ENCODE data around the gene LARGE1. TPM values are rescaled to one million over a fixed set of nuclear protein-coding genes. Genes with fewer than 3 reads are reported as not detected.

The LARGE1 gene
- total RNA-seq, 4 donors from 2014 or later, result 24.9 to 51.0 (median 32.7) TPM

DNA sequence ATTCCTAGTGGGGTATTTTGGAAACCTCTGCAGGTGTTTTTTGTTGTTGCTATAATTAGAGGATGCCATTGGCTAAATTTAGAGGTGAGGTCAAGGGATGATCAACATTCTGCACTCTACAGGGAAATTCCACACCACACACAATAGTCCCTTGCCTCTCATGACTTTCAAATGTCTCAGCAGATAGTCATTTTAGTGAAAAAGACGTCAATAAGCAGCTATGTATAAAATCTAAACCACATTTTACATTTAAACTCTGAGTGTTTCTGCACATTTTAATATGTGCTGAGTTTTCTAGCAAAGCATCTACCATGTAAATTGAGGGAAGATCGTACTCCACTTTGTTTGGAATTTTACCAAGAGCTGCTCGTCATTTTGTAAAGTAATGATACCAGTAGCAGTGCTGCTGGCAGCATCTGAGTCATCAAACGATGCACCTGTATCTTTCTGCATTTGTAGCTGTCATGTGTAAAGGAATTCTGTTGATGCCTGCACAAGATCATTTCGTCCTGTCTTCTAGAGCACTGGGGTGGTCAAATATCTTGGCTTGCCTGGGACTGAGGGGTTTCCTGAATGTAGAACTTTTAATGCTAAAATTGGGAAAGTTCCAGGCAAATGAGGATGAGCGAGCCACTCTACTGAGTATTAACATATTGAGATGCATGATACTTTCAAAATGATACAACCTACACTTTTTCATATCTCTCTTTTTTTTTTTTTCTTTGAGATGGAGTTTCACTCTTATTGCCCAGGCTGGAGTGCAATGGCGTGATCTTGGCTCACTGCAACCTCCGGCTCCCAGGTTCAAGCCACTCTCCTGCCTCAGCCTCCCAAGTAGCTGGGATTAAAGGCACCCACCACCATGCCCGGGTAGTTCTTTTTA lies 447.6 kb downstream of the LARGE1 start:
- Histone ChIP-seq H3K36me3 (no peaks in the 10 kb centered on the region), H3K27me3 (no peaks in the 10 kb centered on the region), H3K27ac (no peak overlapping the region), H3K9me3 (peaks cover 0 to under 1% (median 0%) of the 10 kb centered on the region in 4 donors), H3K4me3 (no peak overlapping the region), H3K4me1 (peaks cover 0 to 27% (median 8%) of the 10 kb centered on the region in 4 donors)
- WGBS, 2 donors, result 72 to 74% methylated on average over 9 of the region's 9 CpGs
- DNase-seq (ENCODE audit: low spot score in 2 of 2), result no peak
- TF ChIP-seq, protein P1, sequence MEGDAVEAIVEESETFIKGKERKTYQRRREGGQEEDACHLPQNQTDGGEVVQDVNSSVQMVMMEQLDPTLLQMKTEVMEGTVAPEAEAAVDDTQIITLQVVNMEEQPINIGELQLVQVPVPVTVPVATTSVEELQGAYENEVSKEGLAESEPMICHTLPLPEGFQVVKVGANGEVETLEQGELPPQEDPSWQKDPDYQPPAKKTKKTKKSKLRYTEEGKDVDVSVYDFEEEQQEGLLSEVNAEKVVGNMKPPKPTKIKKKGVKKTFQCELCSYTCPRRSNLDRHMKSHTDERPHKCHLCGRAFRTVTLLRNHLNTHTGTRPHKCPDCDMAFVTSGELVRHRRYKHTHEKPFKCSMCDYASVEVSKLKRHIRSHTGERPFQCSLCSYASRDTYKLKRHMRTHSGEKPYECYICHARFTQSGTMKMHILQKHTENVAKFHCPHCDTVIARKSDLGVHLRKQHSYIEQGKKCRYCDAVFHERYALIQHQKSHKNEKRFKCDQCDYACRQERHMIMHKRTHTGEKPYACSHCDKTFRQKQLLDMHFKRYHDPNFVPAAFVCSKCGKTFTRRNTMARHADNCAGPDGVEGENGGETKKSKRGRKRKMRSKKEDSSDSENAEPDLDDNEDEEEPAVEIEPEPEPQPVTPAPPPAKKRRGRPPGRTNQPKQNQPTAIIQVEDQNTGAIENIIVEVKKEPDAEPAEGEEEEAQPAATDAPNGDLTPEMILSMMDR (IDR thresholded peaks at IDR 0.05), result no peak
- TF ChIP-seq EP300 (IDR thresholded peaks at IDR 0.05), result no peak
- TF ChIP-seq POLR2A (IDR thresholded peaks at IDR 0.05), result no peak

DNA sequence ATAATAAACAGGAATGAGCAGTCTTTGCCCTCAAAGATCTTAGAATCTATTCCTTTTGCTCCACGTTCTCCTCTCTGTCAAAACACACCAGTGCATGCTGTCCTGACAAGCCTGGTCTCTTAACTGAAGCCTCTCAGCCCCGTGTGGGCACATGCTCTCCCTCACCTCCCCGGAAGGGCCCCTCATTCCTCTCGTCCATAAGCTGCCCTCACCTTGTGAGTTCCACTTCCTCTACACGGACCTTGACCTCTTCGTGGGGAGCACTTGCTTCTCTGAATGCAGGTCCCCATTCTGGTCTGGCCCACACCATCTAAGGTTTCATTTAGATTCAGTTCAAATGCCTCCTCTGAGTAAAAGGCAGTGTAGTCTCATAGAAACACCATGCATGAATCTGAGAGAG lies 449.8 kb downstream of the LARGE1 start:
- no peak for DNase-seq (ENCODE audit: low spot score in 2 of 2)
- no peaks in the 10 kb centered on the region for H3K36me3 ChIP-seq
- no peak overlapping the region for H3K4me3 ChIP-seq
- H3K4me1 ChIP-seq, result peaks cover 0 to 15% (median 0%) of the 10 kb centered on the region in 4 donors
- WGBS, 2 donors, result 73 to 82% methylated on average over 6 of the region's 6 CpGs
- no peaks in the 10 kb centered on the region for H3K27me3 ChIP-seq
- no peak for TF ChIP-seq EP300 (IDR thresholded peaks at IDR 0.05)
- TF ChIP-seq, protein P1 (IDR thresholded peaks at IDR 0.05), result no peak
- TF ChIP-seq POLR2A (IDR thresholded peaks at IDR 0.05), result no peak
- no peak overlapping the region for H3K27ac ChIP-seq
- no peaks in the 10 kb centered on the region for H3K9me3 ChIP-seq

DNA sequence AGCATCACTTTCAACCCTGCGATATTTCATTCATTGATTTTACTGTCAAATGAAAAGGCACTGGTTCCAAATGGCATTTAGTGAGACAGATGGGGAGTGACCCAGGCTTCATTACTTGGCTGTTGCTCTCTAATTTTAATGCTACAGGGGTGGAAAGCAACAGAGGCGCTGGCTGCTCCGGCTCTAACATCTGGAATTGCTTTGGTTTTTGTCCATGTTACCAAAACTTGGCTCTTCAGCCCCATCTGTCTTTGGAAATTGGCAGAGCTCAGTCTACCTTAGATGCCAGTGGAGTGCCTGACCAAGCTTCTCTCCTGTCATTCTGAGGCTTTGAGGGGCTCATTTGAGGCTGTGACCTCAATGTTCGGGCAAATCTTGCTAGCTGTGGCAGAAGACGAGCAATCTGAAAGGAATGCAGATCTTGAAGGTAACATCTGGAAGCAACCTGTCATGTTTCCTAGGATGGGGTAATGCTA lies 452.6 kb downstream of the LARGE1 start:
- peaks cover 0 to 2% (median 0%) of the 10 kb centered on the region in 4 donors for H3K9me3 ChIP-seq
- 59 to 73% methylated on average over 5 of the region's 5 CpGs for WGBS, 2 donors
- no peak overlapping the region for H3K27ac ChIP-seq
- H3K36me3 ChIP-seq, result no peaks in the 10 kb centered on the region
- peaks cover 0 to 13% (median 0%) of the 10 kb centered on the region in 4 donors for H3K4me1 ChIP-seq
- TF ChIP-seq POLR2A (IDR thresholded peaks at IDR 0.05), result no peak
- TF ChIP-seq, protein P1 (IDR thresholded peaks at IDR 0.05), result peak in 2 of 5 experiments; percentile 14
- no peak for DNase-seq (ENCODE audit: low spot score in 2 of 2)
- H3K27me3 ChIP-seq, result no peaks in the 10 kb centered on the region
- no peak overlapping the region for H3K4me3 ChIP-seq

DNA sequence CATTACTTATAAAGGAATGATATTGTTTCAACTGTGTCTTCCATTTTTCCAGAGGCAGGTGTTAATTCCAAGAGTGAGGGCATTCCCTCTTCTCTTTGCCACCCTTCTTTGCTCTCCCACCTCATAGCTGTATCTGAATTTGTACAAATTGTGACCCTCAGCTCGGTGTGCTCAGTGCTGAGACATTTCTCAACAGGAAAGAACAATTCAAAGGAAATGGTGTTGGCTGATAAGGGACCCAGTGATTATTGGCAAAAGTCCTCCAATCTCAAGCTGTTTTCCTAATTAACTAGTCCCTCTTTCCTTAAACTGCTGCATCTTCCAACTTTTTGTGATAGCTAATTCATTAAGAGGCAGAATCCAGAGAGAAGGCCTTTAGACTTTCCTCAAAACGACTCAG lies 453.2 kb downstream of the LARGE1 start:
- DNase-seq (ENCODE audit: low spot score in 2 of 2), result no peak
- Histone ChIP-seq H3K27ac (no peak overlapping the region), H3K36me3 (no peaks in the 10 kb centered on the region), H3K9me3 (peaks cover 0 to 8% (median 1%) of the 10 kb centered on the region in 4 donors), H3K4me3 (no peak overlapping the region), H3K27me3 (no peaks in the 10 kb centered on the region), H3K4me1 (peaks cover 0 to 13% (median 0%) of the 10 kb centered on the region in 4 donors)
- TF ChIP-seq, protein P1 (IDR thresholded peaks at IDR 0.05), result no peak
- TF ChIP-seq EP300 (IDR thresholded peaks at IDR 0.05) (no peak), POLR2A (IDR thresholded peaks at IDR 0.05) (no peak)
- 49 to 58% methylated on average over 2 of the region's 2 CpGs for WGBS, 2 donors

DNA sequence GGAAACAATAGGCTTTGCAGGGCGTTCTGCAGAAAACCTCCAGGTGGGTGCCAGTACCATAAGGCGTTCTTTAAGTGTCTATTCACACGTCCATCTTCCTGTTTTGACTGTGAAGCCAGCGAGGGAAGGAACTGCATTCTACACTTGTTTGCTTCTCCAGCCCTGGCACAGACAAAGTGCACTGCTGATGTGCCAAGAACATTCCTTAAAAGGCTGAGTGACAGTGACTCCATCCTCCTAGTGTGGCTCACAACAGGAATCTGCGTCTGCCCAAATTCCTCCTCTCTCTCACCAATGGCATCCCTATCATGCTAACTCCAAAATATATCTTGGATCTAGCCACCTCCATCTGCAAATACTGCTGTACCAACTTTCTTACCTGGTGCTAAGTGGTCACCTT lies 454.7 kb downstream of the LARGE1 start:
- Histone ChIP-seq H3K9me3 (peaks cover 0 to 13% (median 3%) of the 10 kb centered on the region in 4 donors), H3K36me3 (no peaks in the 10 kb centered on the region), H3K27ac (no peak overlapping the region), H3K4me3 (no peak overlapping the region), H3K4me1 (peaks cover 0 to 13% (median 0%) of the 10 kb centered on the region in 4 donors), H3K27me3 (no peaks in the 10 kb centered on the region)
- WGBS, 2 donors, result 38 to 42% methylated on average over 5 of the region's 5 CpGs
- DNase-seq (ENCODE audit: low spot score in 2 of 2), result no peak
- TF ChIP-seq, protein P1 (IDR thresholded peaks at IDR 0.05), result no peak
- no peak for TF ChIP-seq POLR2A (IDR thresholded peaks at IDR 0.05)

All from tibial nerve (tissue), 4 donors.